Stimulated activated CD4-positive, alpha-beta T cell treated with anti-CD3 and anti-CD28 coated beads, Interleukin-1b, Interleukin-23, amount 100 ng/mL, for 4 hours (primary cell): ENCODE data around the gene SLC22A4.

ENCODE experiments used
- DNase-seq, 2 donors: peaks; one replicate each; pipeline ENCODE4 v3.0.0-alpha.2; 2020; ENCODE audit warnings: low read depth in 2 of 2

SLC22A4 gene

GRCh38 chr5:132293992-132294727 lies at the start of gene SLC22A4:
SLC22A4 (plus strand) TSS chr5:132294394; CDS start chr5:132294617, 223 bp downstream.
- peak; percentile 64 to 78 for DNase-seq

GRCh38 chr5:132245593-132245992 lies 48.6 kb upstream of the SLC22A4 start:
- no peak for DNase-seq

- DNase-seq = no peak
These were observed 47.4 kb upstream of the SLC22A4 start for GRCh38 chr5:132246806-132247205.

GRCh38 chr5:132250547-132250946 lies 43.6 kb upstream of the SLC22A4 start:
- no peak for DNase-seq

DNA sequence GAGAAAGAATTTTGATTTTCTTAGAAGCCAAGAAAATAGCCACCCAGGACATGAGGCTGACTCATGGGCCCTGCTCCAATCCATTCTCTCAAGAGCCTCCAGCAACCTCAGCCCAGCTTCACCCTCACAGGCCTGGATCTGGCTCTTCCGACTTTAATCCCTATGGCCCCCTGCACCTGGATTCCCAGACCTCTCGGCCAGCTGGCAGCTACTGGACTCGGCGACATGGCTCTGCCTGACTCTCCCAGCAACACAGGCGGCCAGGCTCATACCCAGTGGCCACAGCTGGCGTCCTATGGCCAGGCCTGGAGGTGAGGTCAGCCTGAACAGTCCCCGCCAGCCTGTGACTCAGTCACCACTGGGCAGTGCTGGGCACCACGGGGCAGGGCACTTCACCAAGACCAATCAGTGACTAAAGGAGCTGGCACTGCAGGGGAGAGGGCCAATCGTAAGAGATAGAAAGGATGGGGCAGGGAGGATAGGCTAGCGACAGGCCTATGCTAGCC lies 42.9 kb upstream of the SLC22A4 start:
- no peak for DNase-seq

- DNase-seq = no peak
These were observed 41.2 kb upstream of the SLC22A4 start for GRCh38 chr5:132253008-132253441.

DNA sequence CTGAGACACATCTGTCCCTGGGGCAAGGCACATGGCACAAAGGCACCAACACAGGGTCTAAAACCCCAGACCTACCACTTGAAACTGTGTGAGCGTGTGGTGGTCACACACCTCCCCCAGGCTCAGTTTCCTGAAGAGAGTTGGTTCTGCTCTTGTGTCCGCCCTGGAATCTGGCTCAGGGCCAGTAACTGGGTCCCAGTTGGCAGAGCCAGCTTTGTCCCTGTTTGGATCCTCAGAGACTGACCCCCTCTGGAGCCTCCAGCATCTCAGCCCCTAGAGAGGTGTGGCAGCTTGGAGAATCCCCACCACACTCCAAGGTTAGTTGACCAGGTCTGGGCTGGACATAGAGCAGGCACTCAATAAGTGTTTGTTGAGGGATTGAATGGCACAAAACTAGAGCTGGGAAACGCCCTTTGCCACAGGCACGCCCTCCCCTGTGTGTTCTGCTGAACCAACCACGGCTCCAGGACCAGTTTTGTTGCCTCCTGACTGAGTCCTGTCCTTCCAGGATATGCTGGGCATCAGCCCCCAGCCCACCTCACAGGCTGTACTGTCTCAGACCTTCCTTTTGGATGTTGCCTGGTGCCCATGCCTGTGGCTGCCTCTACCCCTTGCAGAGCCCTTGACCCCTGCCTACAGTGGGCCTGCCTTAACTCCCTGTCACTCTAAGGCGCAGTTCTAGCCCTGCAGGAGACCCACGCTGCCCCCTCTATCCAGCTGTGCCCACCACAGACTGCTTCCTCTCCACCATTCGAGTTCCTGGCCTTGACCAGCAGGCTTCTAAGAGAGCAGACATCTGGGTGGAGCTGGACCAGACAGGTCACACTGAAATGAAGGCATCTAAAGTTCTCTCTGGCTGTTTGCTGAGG lies 40.5 kb upstream of the SLC22A4 start:
- DNase-seq = no peak

DNA sequence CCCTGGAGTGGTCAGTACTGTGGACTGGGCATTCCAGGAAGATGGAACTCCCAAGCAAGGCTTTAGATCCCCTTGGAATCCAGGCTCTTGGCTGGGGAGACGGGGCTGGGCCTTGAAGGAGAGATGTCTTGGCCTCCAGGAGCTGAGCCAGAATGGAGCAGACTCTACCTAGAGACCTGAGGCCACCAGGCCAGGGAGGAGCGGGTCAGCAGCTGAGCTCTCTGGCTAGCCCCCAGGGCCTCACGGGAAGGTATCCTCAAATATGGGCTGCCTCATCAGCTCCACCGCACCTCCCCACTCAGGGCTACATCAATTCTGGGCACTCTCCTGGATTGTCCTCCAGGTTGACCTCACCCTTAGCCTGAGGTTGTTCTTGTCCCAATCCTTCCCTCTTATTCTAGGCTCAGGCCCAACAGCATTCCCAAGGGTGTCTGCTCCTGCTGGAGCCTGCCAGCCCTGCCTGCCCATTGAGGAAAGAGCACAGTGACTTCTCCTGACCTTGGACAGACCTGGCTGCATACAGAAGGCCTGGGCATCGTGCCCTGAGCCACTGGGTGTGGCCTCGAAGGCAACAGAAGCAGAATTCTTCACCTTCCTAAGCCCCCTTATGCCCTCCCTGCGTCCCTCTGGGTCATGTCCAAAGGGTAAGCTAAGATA lies 39.7 kb upstream of the SLC22A4 start:
- no peak for DNase-seq

- DNase-seq = no peak
These were observed 38.0 kb upstream of the SLC22A4 start for GRCh38 chr5:132256086-132256782.

- DNase-seq = no peak
These were observed 37.4 kb upstream of the SLC22A4 start for GRCh38 chr5:132256783-132257130.

DNA sequence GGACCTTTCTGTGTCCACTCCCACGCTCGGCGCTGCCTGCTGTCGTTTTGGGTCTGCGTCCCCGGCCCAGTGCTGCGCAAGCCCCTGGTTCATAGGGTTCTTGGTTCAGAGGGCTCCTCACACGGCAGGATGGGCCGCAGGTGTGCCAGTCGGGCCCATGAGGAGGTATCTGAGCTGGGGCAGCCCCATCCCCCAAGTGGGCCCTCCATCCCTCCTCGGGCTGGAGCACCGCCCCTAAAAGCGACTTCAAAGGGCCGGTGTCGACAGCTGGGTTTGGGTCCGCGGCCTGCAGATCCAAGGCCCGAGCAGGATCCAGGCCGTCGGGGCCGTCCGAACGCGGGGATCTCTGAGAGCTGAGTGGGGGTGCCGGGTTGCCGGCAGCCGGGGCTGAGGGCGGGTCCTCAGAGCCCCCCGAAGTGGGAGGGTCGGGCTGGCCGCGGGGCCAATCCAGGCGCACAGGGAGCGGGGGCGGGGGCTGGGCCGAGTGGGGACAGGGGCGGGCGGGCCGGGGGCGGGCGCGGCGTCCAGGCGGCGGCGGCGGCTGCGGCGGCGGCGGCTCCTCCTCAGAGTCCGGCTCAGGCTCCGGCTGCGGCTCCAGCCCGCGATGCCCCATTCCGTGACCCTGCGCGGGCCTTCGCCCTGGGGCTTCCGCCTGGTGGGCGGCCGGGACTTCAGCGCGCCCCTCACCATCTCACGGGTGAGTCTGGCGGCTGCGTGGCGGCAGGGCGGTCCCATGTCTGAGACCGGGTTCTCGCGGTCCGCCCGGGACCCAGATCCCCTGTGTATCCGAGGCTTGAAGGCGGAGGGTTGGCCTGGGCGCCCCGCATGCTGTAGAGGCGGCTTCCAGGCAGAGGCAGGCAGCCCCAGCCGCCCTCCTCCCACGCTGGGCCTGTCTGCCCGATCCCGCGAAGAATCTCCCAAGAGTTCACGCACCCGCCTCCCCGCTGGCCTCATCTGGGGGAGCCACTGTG lies 36.8 kb upstream of the SLC22A4 start, which contains the start of gene PDLIM4:
Gene PDLIM4 (plus strand): TSS at position 566 of the 971 bp plus-strand sequence. CDS start 39 bp downstream, at position 605.
- no peak for DNase-seq

GRCh38 chr5:132258102-132259068 lies 35.8 kb upstream of the SLC22A4 start:
- DNase-seq = no peak

GRCh38 chr5:132259069-132259851 lies 34.9 kb upstream of the SLC22A4 start:
- no peak for DNase-seq

GRCh38 chr5:132260051-132260450 lies 34.1 kb upstream of the SLC22A4 start:
- no peak for DNase-seq

DNA sequence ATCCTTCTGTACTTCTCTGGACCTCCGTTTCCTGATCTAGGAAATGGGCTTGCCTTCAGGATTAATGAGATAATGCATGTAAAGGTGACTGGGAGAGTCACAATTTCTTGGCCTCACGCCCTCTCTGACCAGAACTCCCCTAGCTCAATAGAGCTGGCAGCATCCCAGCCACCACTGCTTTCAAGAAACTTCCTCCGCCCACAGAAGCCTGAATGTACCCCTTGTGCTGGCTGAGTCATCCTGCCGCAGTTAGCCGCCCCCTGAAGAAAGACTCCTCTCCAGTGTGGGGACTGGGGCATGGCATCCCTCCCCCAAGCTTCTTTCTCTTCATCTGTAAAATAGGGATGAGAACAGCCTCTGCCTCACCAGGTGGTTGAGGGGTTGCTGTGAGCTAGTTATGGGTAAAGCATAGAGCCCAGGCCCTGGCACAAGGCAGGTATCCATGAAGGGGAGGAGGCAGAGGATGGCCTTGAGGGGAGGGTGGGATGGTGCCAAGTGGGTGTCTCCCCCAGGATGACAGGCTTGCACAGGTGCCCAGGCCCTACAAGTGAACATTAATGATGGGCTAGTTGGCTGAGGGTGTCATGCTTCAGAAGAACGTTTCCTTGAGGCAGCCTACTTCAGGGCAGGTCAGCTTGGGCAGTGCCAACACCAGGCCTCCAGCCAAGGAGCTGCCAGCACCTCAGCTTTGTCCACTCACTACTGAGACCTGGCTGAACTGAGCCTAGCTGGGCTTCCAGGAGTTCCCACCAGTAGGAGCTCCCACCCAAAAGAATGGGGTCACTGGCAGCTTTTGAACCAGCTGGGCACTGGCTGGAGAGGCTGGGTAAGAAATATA lies 33.3 kb upstream of the SLC22A4 start:
- DNase-seq = peak in 1 of 2 donors; percentile 32

DNA sequence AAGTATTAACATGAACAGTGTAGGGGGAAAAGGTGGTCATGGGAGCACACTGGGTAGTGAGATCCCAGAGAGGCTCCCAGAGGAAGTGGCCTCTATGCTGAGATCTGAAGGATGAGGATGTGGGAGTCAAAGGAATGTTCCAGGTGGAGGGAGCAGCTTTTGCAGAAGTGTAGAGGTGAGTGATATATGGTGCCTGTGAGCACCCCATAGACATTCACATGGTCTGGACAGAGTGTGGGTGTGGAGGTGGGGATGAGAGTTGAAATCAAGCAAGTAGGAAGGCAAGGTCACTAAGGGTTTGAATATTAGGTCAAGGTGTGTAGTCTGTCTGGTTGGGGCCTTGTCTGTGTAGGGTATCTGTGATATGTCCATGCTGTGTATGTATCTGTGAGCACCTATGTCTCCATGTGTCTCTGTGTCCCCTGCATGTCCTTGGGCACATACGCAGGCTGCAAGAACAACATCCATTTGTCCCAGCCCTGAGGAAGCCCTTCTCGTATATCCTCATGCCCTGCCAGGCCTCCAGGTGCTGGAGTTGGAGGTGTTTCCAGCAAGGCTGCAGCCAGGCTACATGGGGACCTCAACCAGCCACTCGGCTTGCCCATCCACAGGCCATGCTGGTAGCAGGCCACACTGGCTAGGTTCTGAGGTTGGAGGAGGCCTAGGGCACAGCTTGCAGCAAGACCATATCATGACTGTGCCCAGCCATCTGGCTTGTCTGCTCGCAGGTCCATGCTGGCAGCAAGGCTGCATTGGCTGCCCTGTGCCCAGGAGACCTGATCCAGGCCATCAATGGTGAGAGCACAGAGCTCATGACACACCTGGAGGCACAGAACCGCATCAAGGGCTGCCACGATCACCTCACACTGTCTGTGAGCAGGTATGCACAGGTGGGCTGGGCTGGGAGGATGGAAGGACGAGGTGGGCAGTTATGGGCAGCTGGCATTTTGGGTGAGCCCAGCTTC lies 32.0 kb upstream of the SLC22A4 start:
- no peak for DNase-seq
